HG03064 (cell line): ENCODE results near the gene MYO3A.
"Not testable (repeated sequence)": the region's sequence is repeated elsewhere in the genome, so short reads cannot be mapped to it uniquely, and the experiment has no call there.

Experiments used
- ATAC-seq: cut with Tn5 transposase; IDR thresholded peaks from one replicate; pipeline ENCODE4 v1.9.1; 2021; ENCODE audit warnings: low read depth; ENCODE audit not compliant: unreplicated experiment

Gene MYO3A

GRCh38 chr10:25972631-25973030 lies 38.6 kb downstream of the MYO3A start:
- no peak for ATAC-seq

GRCh38 chr10:25974897-25975459 lies 40.9 kb downstream of the MYO3A start:
- no peak for ATAC-seq

- ATAC-seq, result no peak
Observed at GRCh38 chr10:25978771-25979170, 44.7 kb downstream of the MYO3A start.

GRCh38 chr10:25982107-25982506 lies 48.1 kb downstream of the MYO3A start:
- ATAC-seq, result no peak

- ATAC-seq, result no peak
Observed at GRCh38 chr10:25988583-25988982, 54.6 kb downstream of the MYO3A start.

- no peak for ATAC-seq
Observed at GRCh38 chr10:25989951-25990350, 55.9 kb downstream of the MYO3A start.

GRCh38 chr10:25999295-25999981 lies 65.4 kb downstream of the MYO3A start:
- no peak for ATAC-seq

- ATAC-seq, result no peak
Observed at GRCh38 chr10:26000971-26001370, 66.9 kb downstream of the MYO3A start.

GRCh38 chr10:26002466-26002865 lies 68.4 kb downstream of the MYO3A start:
- ATAC-seq, result not testable (repeated sequence)

- ATAC-seq, result no peak
Observed at GRCh38 chr10:26015092-26015491, 81.1 kb downstream of the MYO3A start.

GRCh38 chr10:26022831-26023230 lies 88.8 kb downstream of the MYO3A start:
- no peak for ATAC-seq

GRCh38 chr10:26024303-26024702 lies 90.3 kb downstream of the MYO3A start:
- no peak for ATAC-seq

GRCh38 chr10:26025523-26025922 lies 91.5 kb downstream of the MYO3A start:
- no peak for ATAC-seq

- no peak for ATAC-seq
Observed at GRCh38 chr10:26029858-26030257, 95.8 kb downstream of the MYO3A start.

GRCh38 chr10:26031300-26031699 lies 97.3 kb downstream of the MYO3A start:
- ATAC-seq, result no peak

GRCh38 chr10:26043469-26043868 lies 109.4 kb downstream of the MYO3A start:
- no peak for ATAC-seq

GRCh38 chr10:26044141-26044749 lies 110.2 kb downstream of the MYO3A start:
- no peak for ATAC-seq

- no peak for ATAC-seq
Observed at GRCh38 chr10:26046073-26046700, 112.2 kb downstream of the MYO3A start.

- ATAC-seq, result no peak
Observed at GRCh38 chr10:26048756-26049155, 114.7 kb downstream of the MYO3A start.

GRCh38 chr10:26052326-26052725 lies 118.3 kb downstream of the MYO3A start:
- no peak for ATAC-seq

GRCh38 chr10:26057466-26057865 lies 123.4 kb downstream of the MYO3A start:
- ATAC-seq, result no peak

- ATAC-seq, result no peak
Observed at GRCh38 chr10:26064106-26064505, 130.1 kb downstream of the MYO3A start.
